Nephron (organoid): Measurements from ENCODE around the gene TXNRD2.
A peak's percentile ranks its signal among the peaks of the same experiment; 100 is the strongest.
"Not testable (repeated sequence)": the region's sequence is repeated elsewhere in the genome, so short reads cannot be mapped to it uniquely, and the experiment has no call there.

Experiments used
- H3K27ac Mint-ChIP-seq, 3 experiments: 2 replicates each; pipeline ENCODE4 v1.8.0; 2020; ENCODE audit warnings: mixed read lengths in 3 of 3, mild to moderate bottlenecking in 2 of 3, moderate library complexity in 1 of 3
- H3K27me3 Mint-ChIP-seq: 2 replicates; pipeline ENCODE4 v1.8.0; 2021; ENCODE audit warnings: low read depth, mild to moderate bottlenecking, moderate library complexity, mixed read lengths
- H3K36me3 Mint-ChIP-seq: 2 replicates; pipeline ENCODE4 v1.8.0; 2020; ENCODE audit warnings: low read depth, mixed read lengths
- H3K4me1 Mint-ChIP-seq: 2 replicates; pipeline ENCODE4 v1.8.0; 2020; ENCODE audit warnings: mixed read lengths
- H3K4me3 Mint-ChIP-seq, 3 experiments: 2 replicates each; pipeline ENCODE4 v1.8.0; 2020; ENCODE audit warnings: mild to moderate bottlenecking in 3 of 3, mixed read lengths in 3 of 3, moderate library complexity in 2 of 3
- H3K9me3 Mint-ChIP-seq: 2 replicates; pipeline ENCODE4 v1.8.0; 2020; ENCODE audit warnings: mixed read lengths
- CTCF ChIP-seq, 3 experiments: fragments of 200-600 bp; sonication (generic); IDR thresholded peaks; one replicate each; pipeline ENCODE4 v1.5.0; 2021; ENCODE audit warnings: antibody characterized with exemption in 3 of 3; ENCODE audit not compliant: unreplicated experiment in 3 of 3

The TXNRD2 gene

GRCh38 chr22:19910180-19910744, 31.4 kb downstream of the TXNRD2 start:
- Mint-ChIP-seq H3K27ac (peak overlapping the region in 1 of 3 experiments; percentile 54), H3K4me3 (no peak overlapping the region), H3K36me3 (peaks cover 39% of the 10 kb centered on the region), H3K4me1 (peaks cover 21% of the 10 kb centered on the region), H3K27me3 (peaks cover 8% of the 10 kb centered on the region), H3K9me3 (no peaks in the 10 kb centered on the region)
- TF ChIP-seq CTCF (IDR thresholded peaks at IDR 0.05; ENCODE audit: unreplicated experiment in 3 of 3) = no peak

DNA sequence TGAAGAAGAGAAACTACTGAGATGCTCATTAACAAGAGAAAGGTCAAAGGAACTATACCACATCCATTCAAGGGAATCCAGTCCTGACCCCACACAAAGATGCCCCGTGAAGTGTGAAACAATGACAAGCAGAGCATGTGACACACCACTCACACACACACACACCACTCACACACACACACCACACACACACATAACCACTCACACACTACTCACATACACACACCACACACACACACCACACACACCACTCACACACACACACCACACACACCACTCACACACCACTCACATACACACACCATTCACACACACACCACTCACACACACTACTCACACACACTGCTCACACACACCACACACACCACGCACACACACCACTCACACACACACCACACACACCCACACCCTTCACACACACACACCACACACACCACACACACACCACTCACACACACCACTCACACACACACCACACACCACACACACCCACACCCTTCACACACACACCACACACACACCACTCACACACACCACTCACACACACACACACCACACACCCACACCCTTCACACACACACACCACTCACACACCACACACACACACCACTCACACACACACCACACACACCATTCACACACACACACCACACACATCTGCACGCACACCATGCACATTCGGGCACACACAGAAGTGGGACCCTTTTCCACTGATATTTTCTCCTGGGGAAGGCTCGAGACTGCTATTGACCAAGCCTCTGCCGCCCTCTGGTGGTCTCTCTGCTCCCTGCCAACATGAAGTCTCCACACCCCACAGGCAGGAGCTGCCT, 32.1 kb downstream of the TXNRD2 start:
- Mint-ChIP-seq H3K27me3 (peaks cover 8% of the 10 kb centered on the region), H3K9me3 (no peaks in the 10 kb centered on the region), H3K4me1 (peaks cover 26% of the 10 kb centered on the region), H3K36me3 (peaks cover 32% of the 10 kb centered on the region), H3K4me3 (peak overlapping the region in 1 of 3 experiments; percentile 39), H3K27ac (peak overlapping the region in 2 of 3 experiments; percentile 50 to 54)
- TF ChIP-seq CTCF (IDR thresholded peaks at IDR 0.05; ENCODE audit: unreplicated experiment in 3 of 3) = peak; percentile 75 to 80 (median 77)

DNA sequence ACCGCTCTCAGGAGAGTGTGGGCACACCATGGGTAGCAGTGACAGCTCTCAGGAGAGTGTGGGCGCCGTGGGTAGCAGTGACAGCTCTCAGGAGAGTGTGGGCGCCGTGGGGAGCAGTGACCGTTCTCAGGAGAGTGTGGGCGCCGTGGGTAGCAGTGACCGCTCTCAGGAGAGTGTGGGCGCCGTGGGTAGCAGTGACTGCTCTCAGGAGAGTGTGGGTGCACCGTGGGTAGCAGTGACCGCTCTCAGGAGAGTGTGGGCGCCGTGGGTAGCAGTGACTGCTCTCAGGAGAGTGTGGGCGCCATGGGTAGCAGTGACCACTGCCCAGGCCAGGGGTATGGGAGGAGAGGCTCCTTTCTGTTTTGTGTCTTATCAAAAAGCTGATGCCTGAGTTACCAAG, 33.7 kb downstream of the TXNRD2 start:
- not testable (repeated sequence) for H3K27me3 Mint-ChIP-seq, H3K9me3 Mint-ChIP-seq, H3K27ac Mint-ChIP-seq, H3K4me3 Mint-ChIP-seq
- H3K4me1 Mint-ChIP-seq = peaks cover 30% of the 10 kb centered on the region
- peaks cover 16% of the 10 kb centered on the region for H3K36me3 Mint-ChIP-seq

DNA sequence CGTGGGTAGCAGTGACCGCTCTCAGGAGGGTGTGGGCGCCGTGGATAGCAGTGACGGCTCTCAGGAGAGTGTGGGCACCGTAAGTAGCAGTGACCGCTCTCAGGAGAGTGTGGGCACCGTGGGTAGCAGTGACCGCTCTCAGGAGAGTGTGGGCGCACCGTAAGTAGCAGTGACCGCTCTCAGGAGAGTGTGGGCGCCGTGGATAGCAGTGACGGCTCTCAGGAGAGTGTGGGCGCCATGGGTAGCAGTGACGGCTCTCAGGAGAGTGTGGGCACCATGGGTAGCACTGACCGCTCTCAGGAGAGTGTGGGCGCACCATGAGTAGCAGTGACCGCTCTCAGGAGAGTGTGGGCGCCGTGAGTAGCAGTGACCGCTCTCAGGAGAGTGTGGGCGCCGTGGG, 34.8 kb downstream of the TXNRD2 start:
- peaks cover 13% of the 10 kb centered on the region for H3K36me3 Mint-ChIP-seq
- not testable (repeated sequence) for H3K4me3 Mint-ChIP-seq, H3K27me3 Mint-ChIP-seq, H3K9me3 Mint-ChIP-seq, H3K27ac Mint-ChIP-seq
- H3K4me1 Mint-ChIP-seq = peaks cover 36% of the 10 kb centered on the region

DNA sequence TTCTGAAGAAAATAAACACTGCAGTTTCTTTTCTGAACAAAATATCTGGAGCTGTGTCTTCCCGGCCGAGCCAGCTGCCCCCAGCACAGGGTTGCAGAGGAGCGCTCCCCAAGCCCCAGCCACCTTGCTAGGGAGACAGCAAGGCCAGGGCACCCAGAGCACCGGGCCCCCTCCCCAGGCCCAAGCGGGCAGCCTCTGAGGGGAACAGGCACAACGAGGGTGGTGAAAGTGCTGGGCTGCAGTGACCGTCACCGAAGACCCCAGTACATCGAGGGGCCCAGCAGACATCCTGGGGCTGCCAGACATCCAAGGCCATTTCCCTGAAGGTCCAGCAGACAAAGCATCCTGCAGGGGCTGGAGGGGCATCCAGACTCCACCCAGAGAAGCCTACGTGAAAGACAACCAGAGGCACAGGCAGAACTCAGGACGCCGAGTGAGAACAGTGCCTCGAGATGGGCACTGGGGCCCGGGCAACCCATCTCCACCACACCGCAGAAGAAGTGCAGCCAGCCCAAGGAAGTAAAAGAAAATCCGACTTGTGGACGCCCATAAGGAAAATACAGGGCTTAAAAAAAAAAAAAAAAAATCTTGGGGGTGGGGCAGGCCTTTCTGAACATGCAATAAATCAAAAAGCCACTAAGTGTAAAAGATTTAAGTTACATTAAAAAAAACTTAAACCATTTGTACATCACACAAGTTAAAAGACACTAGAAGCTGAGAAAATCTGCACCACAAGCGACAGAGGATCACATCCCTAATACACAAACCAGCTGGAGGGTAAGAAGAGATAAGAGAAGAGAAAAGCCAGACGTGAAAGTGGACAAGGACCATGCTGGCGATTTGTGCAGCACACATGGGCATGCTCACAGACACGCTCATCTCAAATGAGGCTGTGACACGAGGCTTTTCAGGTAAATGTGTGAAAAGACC, 36.0 kb downstream of the TXNRD2 start:
- peaks cover 13% of the 10 kb centered on the region for H3K36me3 Mint-ChIP-seq
- no peak overlapping the region for H3K4me3 Mint-ChIP-seq
- H3K9me3 Mint-ChIP-seq = no peaks in the 10 kb centered on the region
- peak overlapping the region in 2 of 3 experiments; percentile 65 to 87 for H3K27ac Mint-ChIP-seq
- peaks cover 14% of the 10 kb centered on the region for H3K27me3 Mint-ChIP-seq
- H3K4me1 Mint-ChIP-seq = peaks cover 37% of the 10 kb centered on the region
- TF ChIP-seq CTCF (IDR thresholded peaks at IDR 0.05; ENCODE audit: unreplicated experiment in 3 of 3) = no peak

GRCh38 chr22:19904935-19905334, 36.7 kb downstream of the TXNRD2 start:
- Mint-ChIP-seq H3K9me3 (no peaks in the 10 kb centered on the region), H3K36me3 (peaks cover 12% of the 10 kb centered on the region), H3K27me3 (peaks cover 16% of the 10 kb centered on the region), H3K27ac (peak overlapping the region; percentile 60 to 87 (median 65)), H3K4me3 (peak overlapping the region in 2 of 3 experiments; percentile 2 to 8), H3K4me1 (peaks cover 35% of the 10 kb centered on the region)
- TF ChIP-seq CTCF (IDR thresholded peaks at IDR 0.05; ENCODE audit: unreplicated experiment in 3 of 3) = no peak
